GM18526 (cell line): ENCODE results near the gene TIMM44.

ENCODE experiments used
- POLR2A ChIP-seq: IDR thresholded peaks from 3 replicates; pipeline ENCODE4 v1.6.1; 2011; ENCODE audit not compliant: insufficient read length; ENCODE audit errors: extremely low read depth

The TIMM44 gene

GRCh38 chr19:7894612-7895309 is 48.7 kb downstream of the TIMM44 start:
- no peak for TF ChIP-seq POLR2A

- TF ChIP-seq POLR2A: no peak
Measured at GRCh38 chr19:7888826-7889217, 54.6 kb downstream of the TIMM44 start.

- TF ChIP-seq POLR2A: no peak
Measured at GRCh38 chr19:7888145-7888825, 55.2 kb downstream of the TIMM44 start, which contains the start of gene LRRC8E. Gene LRRC8E (plus strand): TSS chr19:7888510. CDS start chr19:7895604, 7,094 bp downstream.

- no peak for TF ChIP-seq POLR2A
Measured at GRCh38 chr19:7887408-7888144, 55.9 kb downstream of the TIMM44 start.

- no peak for TF ChIP-seq POLR2A
Measured at GRCh38 chr19:7885818-7886217, 57.6 kb downstream of the TIMM44 start.

GRCh38 chr19:7883796-7884570 is 59.5 kb downstream of the TIMM44 start:
- no peak for TF ChIP-seq POLR2A

- TF ChIP-seq POLR2A: no peak
Measured at GRCh38 chr19:7883105-7883504, 60.4 kb downstream of the TIMM44 start.

- TF ChIP-seq POLR2A: no peak
Measured at GRCh38 chr19:7881910-7882309, 61.6 kb downstream of the TIMM44 start.

- no peak for TF ChIP-seq POLR2A
Measured at GRCh38 chr19:7879836-7880235, 63.6 kb downstream of the TIMM44 start.

GRCh38 chr19:7879111-7879807 is 64.2 kb downstream of the TIMM44 start:
- TF ChIP-seq POLR2A: no peak

- no peak for TF ChIP-seq POLR2A
Measured at GRCh38 chr19:7877249-7877836, 66.1 kb downstream of the TIMM44 start.
